ENCODE measurements around the gene MYOT. TPM values are rescaled to one million over a fixed set of nuclear protein-coding genes. Genes with fewer than 3 reads are reported as not detected.
A peak's percentile ranks its signal among the peaks of the same experiment; 100 is the strongest.

Gene MYOT
- total RNA-seq, 1 donor from 2014 or later, result not detected

DNA sequence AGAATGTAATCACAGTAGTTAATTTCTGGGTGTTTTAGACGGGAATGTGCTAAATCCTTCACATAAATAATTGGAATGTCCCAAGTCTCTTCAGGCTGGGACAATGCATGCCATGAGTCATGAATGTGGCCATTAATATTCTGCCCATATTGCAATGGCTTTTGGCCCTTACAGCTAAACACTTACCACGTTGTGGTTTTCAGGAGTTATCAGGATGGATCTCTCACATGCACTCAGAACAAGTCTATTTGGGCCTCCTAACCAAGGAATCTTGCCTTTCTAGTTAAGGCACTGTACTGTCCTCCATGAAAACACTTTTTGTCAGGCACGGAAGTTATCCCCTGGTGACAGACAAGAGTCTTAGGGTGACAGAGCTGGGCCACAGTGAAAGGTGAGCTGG is 54.3 kb downstream of the MYOT start:
- no peaks in the 10 kb centered on the region for H3K9me3 ChIP-seq (ENCODE audit: insufficient read depth, low read depth, low read length)
- DNase-seq (ENCODE audit: low read depth) (peak; percentile 57), FAIRE-seq (no peak)
- Mint-ChIP-seq H3K27ac (ENCODE audit: unreplicated experiment) (peak overlapping the region; percentile 78), H3K4me3 (ENCODE audit: unreplicated experiment) (no peak overlapping the region), H3K4me1 (ENCODE audit: low read depth, unreplicated experiment) (peaks cover 19% of the 10 kb centered on the region), H3K27me3 (ENCODE audit: low read depth, unreplicated experiment) (no peaks in the 10 kb centered on the region), H3K36me3 (ENCODE audit: low read depth, unreplicated experiment) (no peaks in the 10 kb centered on the region), H3K9me3 (ENCODE audit: unreplicated experiment) (peaks cover 1% of the 10 kb centered on the region)
- no peak overlapping the region for H3K4me2 ChIP-seq (ENCODE audit: low read length)
- no peaks in the 10 kb centered on the region for H3K27me3 ChIP-seq (ENCODE audit: insufficient read depth, low read length)
- no peak overlapping the region for H3K4me3 ChIP-seq (ENCODE audit: insufficient read depth, low read depth, low read length)
- no peaks in the 10 kb centered on the region for H3K79me2 ChIP-seq (ENCODE audit: insufficient read depth, low read length)
- no peak overlapping the region for H2AFZ ChIP-seq (ENCODE audit: low read depth, low read length)
- TF ChIP-seq CTCF (IDR thresholded peaks at IDR 0.05; ENCODE audit: insufficient read depth, low read depth, low read length), result no peak
- no peaks in the 10 kb centered on the region for H4K20me1 ChIP-seq (ENCODE audit: insufficient read depth, low read length)
- no peaks in the 10 kb centered on the region for H3K36me3 ChIP-seq (ENCODE audit: insufficient read depth, low read length)
- H3K4me1 ChIP-seq (ENCODE audit: insufficient read depth, low read length), result peaks cover 4% of the 10 kb centered on the region
- H3K9ac ChIP-seq (ENCODE audit: low read length), result no peak overlapping the region
- no peak overlapping the region for H3K27ac ChIP-seq (ENCODE audit: low read depth, low read length)

GRCh38 chr5:137923856-137924255 is 56.2 kb downstream of the MYOT start:
- Histone ChIP-seq H3K4me2 (ENCODE audit: low read length) (no peak overlapping the region), H3K27me3 (ENCODE audit: insufficient read depth, low read length) (no peaks in the 10 kb centered on the region), H3K27ac (ENCODE audit: low read depth, low read length) (no peak overlapping the region), H3K9ac (ENCODE audit: low read length) (no peak overlapping the region), H3K9me3 (ENCODE audit: insufficient read depth, low read depth, low read length) (no peaks in the 10 kb centered on the region), H3K79me2 (ENCODE audit: insufficient read depth, low read length) (no peaks in the 10 kb centered on the region), H2AFZ (ENCODE audit: low read depth, low read length) (no peak overlapping the region), H3K36me3 (ENCODE audit: insufficient read depth, low read length) (peaks cover 4% of the 10 kb centered on the region), H3K4me1 (ENCODE audit: insufficient read depth, low read length) (peaks cover 4% of the 10 kb centered on the region), H4K20me1 (ENCODE audit: insufficient read depth, low read length) (no peaks in the 10 kb centered on the region), H3K4me3 (ENCODE audit: insufficient read depth, low read depth, low read length) (no peak overlapping the region)
- Mint-ChIP-seq H3K27ac (ENCODE audit: unreplicated experiment) (no peak overlapping the region), H3K4me3 (ENCODE audit: unreplicated experiment) (no peak overlapping the region), H3K27me3 (ENCODE audit: low read depth, unreplicated experiment) (no peaks in the 10 kb centered on the region), H3K36me3 (ENCODE audit: low read depth, unreplicated experiment) (no peaks in the 10 kb centered on the region), H3K4me1 (ENCODE audit: low read depth, unreplicated experiment) (peaks cover 19% of the 10 kb centered on the region), H3K9me3 (ENCODE audit: unreplicated experiment) (no peaks in the 10 kb centered on the region)
- DNase-seq (ENCODE audit: low read depth) (peak; percentile 7), FAIRE-seq (peak; percentile 45)
- TF ChIP-seq CTCF (IDR thresholded peaks at IDR 0.05; ENCODE audit: insufficient read depth, low read depth, low read length) (peak; percentile 0), EZH2 (IDR thresholded peaks at IDR 0.05; ENCODE audit: insufficient read depth, low read length) (no peak)

GRCh38 chr5:137932800-137933199 is 65.1 kb downstream of the MYOT start:
- no peak overlapping the region for H3K27ac ChIP-seq (ENCODE audit: low read depth, low read length)
- FAIRE-seq, result no peak
- H4K20me1 ChIP-seq (ENCODE audit: insufficient read depth, low read length), result no peaks in the 10 kb centered on the region
- Mint-ChIP-seq H3K36me3 (ENCODE audit: low read depth, unreplicated experiment) (peaks cover 3% of the 10 kb centered on the region), H3K27me3 (ENCODE audit: low read depth, unreplicated experiment) (no peaks in the 10 kb centered on the region), H3K4me3 (ENCODE audit: unreplicated experiment) (no peak overlapping the region), H3K27ac (ENCODE audit: unreplicated experiment) (no peak overlapping the region), H3K4me1 (ENCODE audit: low read depth, unreplicated experiment) (peaks cover 3% of the 10 kb centered on the region), H3K9me3 (ENCODE audit: unreplicated experiment) (no peaks in the 10 kb centered on the region)
- no peaks in the 10 kb centered on the region for H3K4me1 ChIP-seq (ENCODE audit: insufficient read depth, low read length)
- no peak overlapping the region for H2AFZ ChIP-seq (ENCODE audit: low read depth, low read length)
- no peak overlapping the region for H3K4me2 ChIP-seq (ENCODE audit: low read length)
- H3K9ac ChIP-seq (ENCODE audit: low read length), result no peak overlapping the region
- no peak for TF ChIP-seq CTCF (IDR thresholded peaks at IDR 0.05; ENCODE audit: insufficient read depth, low read depth, low read length)
- no peak for TF ChIP-seq EZH2 (IDR thresholded peaks at IDR 0.05; ENCODE audit: insufficient read depth, low read length)
- peaks cover 5% of the 10 kb centered on the region for H3K36me3 ChIP-seq (ENCODE audit: insufficient read depth, low read length)
- no peak for DNase-seq (ENCODE audit: low read depth)
- no peak overlapping the region for H3K4me3 ChIP-seq (ENCODE audit: insufficient read depth, low read depth, low read length)
- H3K79me2 ChIP-seq (ENCODE audit: insufficient read depth, low read length), result no peaks in the 10 kb centered on the region
- H3K9me3 ChIP-seq (ENCODE audit: insufficient read depth, low read depth, low read length), result no peaks in the 10 kb centered on the region
- H3K27me3 ChIP-seq (ENCODE audit: insufficient read depth, low read length), result no peaks in the 10 kb centered on the region
